PC-9 (cell line): ENCODE data around the gene CLDND2.

Experiments used
- CTCF ChIP-seq: fragments of 200-600 bp; sonication (generic); conservative IDR thresholded peaks from 2 replicates; pipeline ENCODE4 v1.6.1; 2017; ENCODE audit warnings: mixed run types, antibody characterized with exemption, mild to moderate bottlenecking, moderate library complexity
- EZH2 ChIP-seq: fragments of 200-600 bp; sonication (generic); IDR thresholded peaks from 2 replicates; pipeline ENCODE4 v1.8.0; 2017; ENCODE audit warnings: antibody characterized with exemption, low read depth

GRCh38 chr19:51387924-51388389, 19.2 kb upstream of the CLDND2 start, which contains the start of gene LIM2:
- TF ChIP-seq CTCF (no peak), EZH2 (no peak)
